IMR-90 (cell line): ENCODE measurements around the gene SPON1.

ENCODE experiments used
- BHLHE40 ChIP-seq: fragments of 150-350 bp; IDR thresholded peaks from 2 replicates; pipeline ENCODE4 v1.6.1; 2016; ENCODE audit warnings: mild to moderate bottlenecking, low read depth, low read length
- CEBPB ChIP-seq: IDR thresholded peaks from 2 replicates; pipeline ENCODE4 v1.6.1; 2012; ENCODE audit warnings: low read depth, low read length, improper control_type of control experiment
- CTCF ChIP-seq: conservative IDR thresholded peaks from 2 replicates; pipeline ENCODE4 v1.5.1; 2012; ENCODE audit warnings: mild to moderate bottlenecking, low read depth, low read length, improper control_type of control experiment
- ELK1 ChIP-seq: fragments of 150-350 bp; IDR thresholded peaks from 2 replicates; pipeline ENCODE4 v1.6.1; 2016; ENCODE audit warnings: low read depth, mild to moderate bottlenecking, low read length, moderate library complexity, borderline replicate concordance
- FOS ChIP-seq: fragments of 150-350 bp; IDR thresholded peaks from 2 replicates; pipeline ENCODE4 v1.6.1; 2016; ENCODE audit warnings: low read depth, low read length
- MAFK ChIP-seq: IDR thresholded peaks from 2 replicates; pipeline ENCODE4 v1.6.1; 2012; ENCODE audit warnings: low read depth, low read length, improper control_type of control experiment
- MAZ ChIP-seq: IDR thresholded peaks from 2 replicates; pipeline ENCODE4 v1.6.1; 2012; ENCODE audit warnings: low read depth, mild to moderate bottlenecking, low read length, improper control_type of control experiment, moderate library complexity, borderline replicate concordance
- MXI1 ChIP-seq: IDR thresholded peaks from 2 replicates; pipeline ENCODE4 v1.6.1; 2012; ENCODE audit warnings: low read depth, mild to moderate bottlenecking, low read length, moderate library complexity, borderline replicate concordance
- POLR2A ChIP-seq: IDR thresholded peaks from 2 replicates; pipeline ENCODE4 v1.6.1; 2012; ENCODE audit warnings: mild to moderate bottlenecking, low read depth, low read length
- RAD21 ChIP-seq: IDR thresholded peaks from 2 replicates; pipeline ENCODE4 v1.6.1; 2012; ENCODE audit warnings: low read length, improper control_type of control experiment
- RCOR1 ChIP-seq: IDR thresholded peaks from 2 replicates; pipeline ENCODE4 v1.6.1; 2012; ENCODE audit warnings: mild to moderate bottlenecking, low read length, improper control_type of control experiment; ENCODE audit not compliant: insufficient replicate concordance
- RFX5 ChIP-seq: IDR thresholded peaks from 2 replicates; pipeline ENCODE4 v1.8.0; 2012; ENCODE audit warnings: low read depth, mild to moderate bottlenecking, low read length, moderate library complexity
- SMC3 ChIP-seq: fragments of 150-350 bp; IDR thresholded peaks from 2 replicates; pipeline ENCODE4 v1.6.1; 2016; ENCODE audit warnings: low read depth, mild to moderate bottlenecking, antibody characterized with exemption, low read length, moderate library complexity
- USF2 ChIP-seq: fragments of 150-350 bp; IDR thresholded peaks from 2 replicates; pipeline ENCODE4 v1.6.1; 2017; ENCODE audit warnings: mild to moderate bottlenecking, antibody characterized with exemption, low read length, low read depth

- no peak for TF ChIP-seq POLR2A
- TF ChIP-seq CTCF = no peak
- no peak for TF ChIP-seq RAD21
- no peak for TF ChIP-seq RCOR1
- TF ChIP-seq ELK1 = no peak
- TF ChIP-seq CEBPB = no peak
- TF ChIP-seq USF2 = no peak
- no peak for TF ChIP-seq BHLHE40
- TF ChIP-seq RFX5 = no peak
- TF ChIP-seq MAZ = no peak
- TF ChIP-seq MAFK = no peak
- TF ChIP-seq FOS = peak; percentile 80
- TF ChIP-seq SMC3 = no peak
- no peak for TF ChIP-seq MXI1
Measured at GRCh38 chr11:14015711-14016110, 53.2 kb downstream of the SPON1 start.
